ENCODE data around the gene DCLK1.

DNA sequence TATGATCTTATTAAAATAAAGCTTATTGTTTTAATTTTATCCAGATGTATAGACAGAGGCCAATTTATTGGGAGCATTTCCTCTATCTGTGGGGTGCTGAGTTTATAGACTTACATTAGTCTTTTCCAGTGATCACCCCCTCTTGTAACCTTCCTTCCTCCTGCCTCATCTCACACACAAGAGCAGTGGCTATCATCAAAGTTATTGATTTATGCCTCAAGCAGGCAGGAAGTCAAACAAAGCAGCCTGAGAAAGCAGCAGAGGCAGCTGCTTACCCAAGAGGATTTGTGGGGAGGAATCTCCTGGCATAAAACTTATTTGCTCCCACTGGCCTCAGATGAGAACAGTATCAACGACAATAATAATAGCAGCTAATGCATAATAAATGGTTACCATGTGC, 26.3 kb upstream of the DCLK1 start:
- no peak for TF ChIP-seq RFX5 (IDR thresholded peaks at IDR 0.05; ENCODE audit: low read depth, low read length)
- no peak for TF ChIP-seq CTCF (IDR thresholded peaks at IDR 0.05 in 2 of 3, conservative IDR thresholded peaks at IDR 0.05 in 1 of 3; ENCODE audit: control insufficient read depth in 2 of 3, extremely low read depth in 1 of 3, insufficient read depth in 1 of 3, low read depth in 3 of 3, low read length in 3 of 3)
- TF ChIP-seq POLR2A (IDR thresholded peaks at IDR 0.05; ENCODE audit: low read depth, low read length), result no peak
- no peak for TF ChIP-seq CHD2 (IDR thresholded peaks at IDR 0.05; ENCODE audit: borderline replicate concordance, low read depth, low read length)
- TF ChIP-seq, protein P1, sequence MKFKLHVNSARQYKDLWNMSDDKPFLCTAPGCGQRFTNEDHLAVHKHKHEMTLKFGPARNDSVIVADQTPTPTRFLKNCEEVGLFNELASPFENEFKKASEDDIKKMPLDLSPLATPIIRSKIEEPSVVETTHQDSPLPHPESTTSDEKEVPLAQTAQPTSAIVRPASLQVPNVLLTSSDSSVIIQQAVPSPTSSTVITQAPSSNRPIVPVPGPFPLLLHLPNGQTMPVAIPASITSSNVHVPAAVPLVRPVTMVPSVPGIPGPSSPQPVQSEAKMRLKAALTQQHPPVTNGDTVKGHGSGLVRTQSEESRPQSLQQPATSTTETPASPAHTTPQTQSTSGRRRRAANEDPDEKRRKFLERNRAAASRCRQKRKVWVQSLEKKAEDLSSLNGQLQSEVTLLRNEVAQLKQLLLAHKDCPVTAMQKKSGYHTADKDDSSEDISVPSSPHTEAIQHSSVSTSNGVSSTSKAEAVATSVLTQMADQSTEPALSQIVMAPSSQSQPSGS (IDR thresholded peaks at IDR 0.05; ENCODE audit: low read length), result no peak
- TF ChIP-seq ZNF274 (IDR thresholded peaks at IDR 0.05; ENCODE audit: insufficient read depth, insufficient read length), result no peak
- TF ChIP-seq PRDM15 (CRISPR knock-in tag; IDR thresholded peaks at IDR 0.05), result no peak
- TF ChIP-seq HCFC1 (IDR thresholded peaks at IDR 0.05; ENCODE audit: low read length), result no peak
- no peak for TF ChIP-seq SPI1 (IDR thresholded peaks at IDR 0.05; ENCODE audit: borderline replicate concordance, insufficient read depth, low read depth, low read length)
